HepG2 (cell line): ENCODE measurements around the gene RASSF4. TPM values are rescaled to one million over a fixed set of nuclear protein-coding genes. Genes with fewer than 3 reads are reported as not detected.

Source experiments
- EED ChIP-seq: sonication (generic); formaldehyde crosslinking; IDR thresholded peaks from 2 replicates; pipeline ENCODE4 v1.5.0; 2020; ENCODE audit warnings: mild to moderate bottlenecking, missing genetic modification reagents
- FIP1L1 ChIP-seq: fragments of 200-400 bp; formaldehyde crosslinking; IDR thresholded peaks from 2 replicates; pipeline ENCODE4 v1.6.1; 2018; ENCODE audit warnings: low read depth, mild to moderate bottlenecking, low read length, moderate library complexity, borderline replicate concordance; ENCODE audit not compliant: insufficient read depth
- HNRNPL ChIP-seq: fragments of 200-400 bp; formaldehyde crosslinking; IDR thresholded peaks from 2 replicates; pipeline ENCODE4 v1.6.1; 2017; ENCODE audit warnings: mild to moderate bottlenecking, low read depth, low read length
- ISL2 ChIP-seq: sonication (generic); formaldehyde crosslinking; IDR thresholded peaks from 2 replicates; pipeline ENCODE4 v1.5.0; 2020; ENCODE audit warnings: missing genetic modification reagents
- MIXL1 ChIP-seq: IDR thresholded peaks from 2 replicates; pipeline ENCODE4 v1.6.1; 2016
- POGK ChIP-seq: sonication (generic); formaldehyde crosslinking; conservative IDR thresholded peaks from 2 replicates; pipeline ENCODE4 v1.8.0; 2022; ENCODE audit warnings: mild to moderate bottlenecking, moderate library complexity, missing genetic modification reagents
- PTBP1 ChIP-seq: fragments of 200-400 bp; formaldehyde crosslinking; IDR thresholded peaks from 2 replicates; pipeline ENCODE4 v1.6.1; 2018; ENCODE audit warnings: low read length, low read depth; ENCODE audit not compliant: poor library complexity, severe bottlenecking
- RFXAP ChIP-seq: sonication (generic); formaldehyde crosslinking; IDR thresholded peaks from 2 replicates; pipeline ENCODE4 v1.4.0; 2020; ENCODE audit warnings: missing genetic modification reagents, borderline replicate concordance
- YEATS4 ChIP-seq: sonication (generic); formaldehyde crosslinking; IDR thresholded peaks from 2 replicates; pipeline ENCODE4 v1.4.0; 2020; ENCODE audit warnings: missing genetic modification reagents, borderline replicate concordance
- ZBTB20 ChIP-seq: sonication (generic); formaldehyde crosslinking; IDR thresholded peaks from 2 replicates; pipeline ENCODE4 v1.8.1; 2023; ENCODE audit warnings: missing genetic modification reagents, low read depth, mild to moderate bottlenecking, borderline replicate concordance
- ZKSCAN1 ChIP-seq: fragments of 150-350 bp; IDR thresholded peaks from 2 replicates; pipeline ENCODE4 v1.6.1; 2014; ENCODE audit warnings: low read length
- ZNF138 ChIP-seq: sonication (generic); formaldehyde crosslinking; IDR thresholded peaks from 2 replicates; pipeline ENCODE4 v1.5.0; 2020; ENCODE audit warnings: mild to moderate bottlenecking, low read depth, missing genetic modification reagents
- ZNF280D ChIP-seq: sonication (generic); formaldehyde crosslinking; IDR thresholded peaks from 2 replicates; pipeline ENCODE4 v1.5.1; 2020; ENCODE audit warnings: mild to moderate bottlenecking, missing genetic modification reagents
- ZNF460 ChIP-seq: sonication (generic); formaldehyde crosslinking; IDR thresholded peaks from 2 replicates; pipeline ENCODE4 v1.5.1; 2020; ENCODE audit warnings: missing genetic modification reagents, mild to moderate bottlenecking, borderline replicate concordance
- ZNF781 ChIP-seq: sonication (generic); formaldehyde crosslinking; IDR thresholded peaks from 2 replicates; pipeline ENCODE4 v1.5.1; 2020; ENCODE audit warnings: borderline replicate concordance, mild to moderate bottlenecking, missing genetic modification reagents; ENCODE audit errors: not compliant biosample characterization
- polyA plus RNA-seq, 8 experiments: library from polyadenylated mRNA; depleted of rRNA in 3 of 8; stranded (reverse) in 7 of 8; unstranded in 1 of 8; fragments of >200 nt; fragmentation: Illumina TruSeq in 4 of 8; extraction: Trizol in 4 of 8; gene quantifications; 2 replicates each; pipeline versions ENCODE4 v1.2.1 to v1.2.3, GENCODE V29; 2011 to 2016; ENCODE audit warnings: low read depth in 4 of 8, missing spikeins in 1 of 8, mixed read lengths in 1 of 8; ENCODE audit not compliant: insufficient read depth in 1 of 8
- total RNA-seq, 5 experiments: library from RNA; depleted of rRNA; stranded (reverse); fragments of >200 nt; fragmentation: Illumina TruSeq; extraction: Trizol; gene quantifications; 2 replicates each; pipeline ENCODE4 v1.2.3, GENCODE V29; 2016; ENCODE audit warnings: low read depth in 1 of 5
- TF ChIP-seq, protein P1 (sequence below): sonication (generic); formaldehyde crosslinking; conservative IDR thresholded peaks from 2 replicates; pipeline ENCODE4 v1.4.0; 2020; ENCODE audit warnings: missing genetic modification reagents
- TF ChIP-seq, protein P2 (sequence below): sonication (generic); formaldehyde crosslinking; IDR thresholded peaks from 2 replicates; pipeline ENCODE4 v1.4.0; 2020; ENCODE audit warnings: missing genetic modification reagents

The RASSF4 gene
- total and polyA plus RNA-seq, 2 of the 13 experiments (the other 11 are each of a cell fraction or from before 2014, with no cell fraction given), result 34.0 to 51.7 TPM

- TF ChIP-seq, protein P1, sequence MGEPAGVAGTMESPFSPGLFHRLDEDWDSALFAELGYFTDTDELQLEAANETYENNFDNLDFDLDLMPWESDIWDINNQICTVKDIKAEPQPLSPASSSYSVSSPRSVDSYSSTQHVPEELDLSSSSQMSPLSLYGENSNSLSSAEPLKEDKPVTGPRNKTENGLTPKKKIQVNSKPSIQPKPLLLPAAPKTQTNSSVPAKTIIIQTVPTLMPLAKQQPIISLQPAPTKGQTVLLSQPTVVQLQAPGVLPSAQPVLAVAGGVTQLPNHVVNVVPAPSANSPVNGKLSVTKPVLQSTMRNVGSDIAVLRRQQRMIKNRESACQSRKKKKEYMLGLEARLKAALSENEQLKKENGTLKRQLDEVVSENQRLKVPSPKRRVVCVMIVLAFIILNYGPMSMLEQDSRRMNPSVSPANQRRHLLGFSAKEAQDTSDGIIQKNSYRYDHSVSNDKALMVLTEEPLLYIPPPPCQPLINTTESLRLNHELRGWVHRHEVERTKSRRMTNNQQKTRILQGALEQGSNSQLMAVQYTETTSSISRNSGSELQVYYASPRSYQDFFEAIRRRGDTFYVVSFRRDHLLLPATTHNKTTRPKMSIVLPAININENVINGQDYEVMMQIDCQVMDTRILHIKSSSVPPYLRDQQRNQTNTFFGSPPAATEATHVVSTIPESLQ (CRISPR knock-in tag), result no peak
- TF ChIP-seq ZKSCAN1 (no peak), PTBP1 (no peak), HNRNPL (0 out of 2 replicates have a peak, but pooled peaks have one; percentile 50), YEATS4 (CRISPR knock-in tag) (no peak), MIXL1 (CRISPR knock-in tag) (peak; percentile 50; the same call in 1 of the 2 replicates), RFXAP (0 out of 2 replicates have a peak, but pooled peaks have one; percentile 32), ZNF280D (CRISPR knock-in tag) (no peak), POGK (CRISPR knock-in tag) (0 out of 2 replicates have a peak, but pooled peaks have one; percentile 19), FIP1L1 (0 out of 2 replicates have a peak, but pooled peaks have one; percentile 48), ZNF460 (no peak), ZBTB20 (CRISPR knock-in tag) (no peak; the same call in 1 of the 2 replicates), ZNF781 (CRISPR knock-in tag) (peak; percentile 59), ZNF138 (CRISPR knock-in tag) (0 out of 2 replicates have a peak, but pooled peaks have one; percentile 52), EED (CRISPR knock-in tag) (peak; percentile 82; the same call in 1 of the 2 replicates), ISL2 (CRISPR knock-in tag) (no peak)
- TF ChIP-seq, protein P2, sequence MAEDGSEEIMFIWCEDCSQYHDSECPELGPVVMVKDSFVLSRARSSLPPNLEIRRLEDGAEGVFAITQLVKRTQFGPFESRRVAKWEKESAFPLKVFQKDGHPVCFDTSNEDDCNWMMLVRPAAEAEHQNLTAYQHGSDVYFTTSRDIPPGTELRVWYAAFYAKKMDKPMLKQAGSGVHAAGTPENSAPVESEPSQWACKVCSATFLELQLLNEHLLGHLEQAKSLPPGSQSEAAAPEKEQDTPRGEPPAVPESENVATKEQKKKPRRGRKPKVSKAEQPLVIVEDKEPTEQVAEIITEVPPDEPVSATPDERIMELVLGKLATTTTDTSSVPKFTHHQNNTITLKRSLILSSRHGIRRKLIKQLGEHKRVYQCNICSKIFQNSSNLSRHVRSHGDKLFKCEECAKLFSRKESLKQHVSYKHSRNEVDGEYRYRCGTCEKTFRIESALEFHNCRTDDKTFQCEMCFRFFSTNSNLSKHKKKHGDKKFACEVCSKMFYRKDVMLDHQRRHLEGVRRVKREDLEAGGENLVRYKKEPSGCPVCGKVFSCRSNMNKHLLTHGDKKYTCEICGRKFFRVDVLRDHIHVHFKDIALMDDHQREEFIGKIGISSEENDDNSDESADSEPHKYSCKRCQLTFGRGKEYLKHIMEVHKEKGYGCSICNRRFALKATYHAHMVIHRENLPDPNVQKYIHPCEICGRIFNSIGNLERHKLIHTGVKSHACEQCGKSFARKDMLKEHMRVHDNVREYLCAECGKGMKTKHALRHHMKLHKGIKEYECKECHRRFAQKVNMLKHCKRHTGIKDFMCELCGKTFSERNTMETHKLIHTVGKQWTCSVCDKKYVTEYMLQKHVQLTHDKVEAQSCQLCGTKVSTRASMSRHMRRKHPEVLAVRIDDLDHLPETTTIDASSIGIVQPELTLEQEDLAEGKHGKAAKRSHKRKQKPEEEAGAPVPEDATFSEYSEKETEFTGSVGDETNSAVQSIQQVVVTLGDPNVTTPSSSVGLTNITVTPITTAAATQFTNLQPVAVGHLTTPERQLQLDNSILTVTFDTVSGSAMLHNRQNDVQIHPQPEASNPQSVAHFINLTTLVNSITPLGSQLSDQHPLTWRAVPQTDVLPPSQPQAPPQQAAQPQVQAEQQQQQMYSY (CRISPR knock-in tag), result no peak
Measured at GRCh38 chr10:44976352-44977198, 17.0 kb downstream of the RASSF4 start (continued).
